OCI-LY3 (cell line): ENCODE measurements around the gene SPAG4.

Experiments used
- H2AFZ ChIP-seq: fragments of 200-600, 300-600 bp; shearing (Covaris generic); 2 replicates; pipeline ENCODE4 v1.6.0; 2014; ENCODE audit warnings: antibody characterized with exemption, low read depth, low read length
- H3K27ac ChIP-seq: fragments of 200-600, 300-600 bp; sonication (generic); 2 replicates; pipeline ENCODE4 v1.5.1; 2014; ENCODE audit warnings: mild to moderate bottlenecking, low read length, moderate library complexity, mixed read lengths
- H3K27me3 ChIP-seq: fragments of 200-600, 300-600 bp; sonication (generic); 2 replicates; pipeline ENCODE4 v1.6.1; 2014; ENCODE audit warnings: low read depth, low read length, mixed read lengths
- H3K36me3 ChIP-seq: fragments of 200-600, 300-600 bp; sonication (generic); replicated peaks from 2 replicates; pipeline ENCODE3; 2014; ENCODE audit warnings: low read depth, low read length, mixed read lengths
- H3K4me1 ChIP-seq: fragments of 300-600, 200-600 bp; sonication (generic); 2 replicates; pipeline ENCODE4 v1.6.1; 2014; ENCODE audit warnings: low read length, mixed read lengths
- H3K4me2 ChIP-seq: fragments of 200-600, 300-600 bp; sonication (generic); 2 replicates; pipeline ENCODE4 v1.6.1; 2014; ENCODE audit warnings: low read length, mixed read lengths
- H3K4me3 ChIP-seq: fragments of 300-600, 200-600 bp; sonication (generic); 2 replicates; pipeline ENCODE4 v1.5.1; 2014; ENCODE audit warnings: antibody characterized with exemption, mild to moderate bottlenecking, low read length, moderate library complexity
- H3K79me2 ChIP-seq: fragments of 300-600, 200-600 bp; shearing (Covaris generic); 2 replicates; pipeline ENCODE4 v1.6.1; 2014; ENCODE audit warnings: mild to moderate bottlenecking, low read length, mixed read lengths
- H3K9ac ChIP-seq: fragments of 300-600, 200-600 bp; shearing (Covaris generic); 2 replicates; pipeline ENCODE4 v1.6.0; 2014; ENCODE audit warnings: mild to moderate bottlenecking, low read length, moderate library complexity
- H3K9me3 ChIP-seq: fragments of 200-600, 300-600 bp; shearing (Covaris generic); 2 replicates; pipeline ENCODE4 v1.6.1; 2014; ENCODE audit warnings: low read length, mixed read lengths; ENCODE audit not compliant: insufficient read depth
- H4K20me1 ChIP-seq: fragments of 200-600, 300-600 bp; sonication (generic); 2 replicates; pipeline ENCODE4 v1.6.1; 2016; ENCODE audit warnings: low read length, mixed read lengths; ENCODE audit not compliant: insufficient read depth
- EZH2phosphoT487 ChIP-seq: fragments of 200-600 bp; shearing (Covaris generic); IDR thresholded peaks from 2 replicates; pipeline ENCODE4 v1.6.1; 2018; ENCODE audit warnings: antibody characterized with exemption, mixed run types, low read depth
- TF ChIP-seq, protein P1 (sequence below): fragments of 200-600, 300-600 bp; sonication (generic); IDR thresholded peaks from 2 replicates; pipeline ENCODE4 v1.5.1; 2014; ENCODE audit warnings: antibody characterized with exemption, low read length, low read depth

SPAG4 gene

DNA sequence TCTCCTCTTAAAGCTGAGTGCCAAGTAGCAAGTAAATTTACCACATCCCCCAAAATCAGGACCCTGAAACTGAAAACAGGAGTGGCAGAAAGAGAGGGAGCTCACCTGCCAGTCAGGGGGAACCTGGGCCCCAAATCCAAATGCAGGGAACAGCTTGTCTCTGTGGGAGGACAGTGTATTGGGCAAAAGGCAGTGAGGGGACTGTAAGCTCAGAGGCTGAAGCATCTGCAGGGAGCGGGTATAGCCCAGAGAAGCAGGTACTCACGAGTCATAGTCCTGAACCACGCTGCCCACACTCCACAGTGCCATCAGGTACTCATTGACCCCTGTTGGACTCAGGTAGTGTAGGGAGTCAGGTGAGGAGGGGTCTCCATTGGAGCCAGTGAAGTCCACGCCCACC lies 15.0 kb downstream of the SPAG4 start:
- no peaks in the 10 kb centered on the region for H3K27me3 ChIP-seq
- H3K36me3 ChIP-seq, result peaks cover 56% of the 10 kb centered on the region
- no peak overlapping the region for H2AFZ ChIP-seq
- H3K79me2 ChIP-seq, result peaks cover 22% of the 10 kb centered on the region
- TF ChIP-seq EZH2phosphoT487, result no peak
- TF ChIP-seq, protein P1, sequence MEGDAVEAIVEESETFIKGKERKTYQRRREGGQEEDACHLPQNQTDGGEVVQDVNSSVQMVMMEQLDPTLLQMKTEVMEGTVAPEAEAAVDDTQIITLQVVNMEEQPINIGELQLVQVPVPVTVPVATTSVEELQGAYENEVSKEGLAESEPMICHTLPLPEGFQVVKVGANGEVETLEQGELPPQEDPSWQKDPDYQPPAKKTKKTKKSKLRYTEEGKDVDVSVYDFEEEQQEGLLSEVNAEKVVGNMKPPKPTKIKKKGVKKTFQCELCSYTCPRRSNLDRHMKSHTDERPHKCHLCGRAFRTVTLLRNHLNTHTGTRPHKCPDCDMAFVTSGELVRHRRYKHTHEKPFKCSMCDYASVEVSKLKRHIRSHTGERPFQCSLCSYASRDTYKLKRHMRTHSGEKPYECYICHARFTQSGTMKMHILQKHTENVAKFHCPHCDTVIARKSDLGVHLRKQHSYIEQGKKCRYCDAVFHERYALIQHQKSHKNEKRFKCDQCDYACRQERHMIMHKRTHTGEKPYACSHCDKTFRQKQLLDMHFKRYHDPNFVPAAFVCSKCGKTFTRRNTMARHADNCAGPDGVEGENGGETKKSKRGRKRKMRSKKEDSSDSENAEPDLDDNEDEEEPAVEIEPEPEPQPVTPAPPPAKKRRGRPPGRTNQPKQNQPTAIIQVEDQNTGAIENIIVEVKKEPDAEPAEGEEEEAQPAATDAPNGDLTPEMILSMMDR, result no peak
- H3K9me3 ChIP-seq, result no peaks in the 10 kb centered on the region
- H4K20me1 ChIP-seq, result peaks cover 19% of the 10 kb centered on the region
- no peak overlapping the region for H3K27ac ChIP-seq
- H3K4me2 ChIP-seq, result no peak overlapping the region
- no peaks in the 10 kb centered on the region for H3K4me1 ChIP-seq
- no peak overlapping the region for H3K9ac ChIP-seq
- H3K4me3 ChIP-seq, result no peak overlapping the region

DNA sequence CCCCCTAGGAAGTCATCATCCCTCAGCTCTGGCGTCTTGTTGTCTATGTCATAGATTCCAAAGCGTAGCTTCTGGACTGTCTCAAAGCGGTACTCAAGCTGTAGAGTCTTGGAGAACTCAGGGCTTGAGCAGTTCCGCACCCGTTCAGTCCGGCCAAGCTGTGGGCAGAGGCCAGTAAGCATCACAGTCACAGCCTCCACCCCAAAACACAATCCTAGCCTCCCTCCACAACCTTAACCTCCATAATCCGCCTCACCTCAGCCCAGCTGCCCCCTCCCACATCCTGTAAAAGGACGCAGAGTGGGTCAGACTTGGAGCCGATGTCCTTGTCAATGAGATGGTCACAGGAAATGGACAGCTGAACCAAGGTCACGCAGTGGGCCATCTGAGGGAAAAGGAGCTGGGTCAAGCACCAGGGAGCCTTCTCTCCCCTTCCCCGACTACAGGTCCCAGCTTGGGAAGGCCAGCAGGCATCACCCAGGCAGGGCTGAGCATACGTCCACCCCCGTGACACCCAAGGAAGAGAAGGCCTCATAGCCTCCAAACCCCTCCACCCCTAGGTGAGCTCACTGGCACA lies 17.0 kb downstream of the SPAG4 start:
- TF ChIP-seq, protein P1, result no peak
- no peak for TF ChIP-seq EZH2phosphoT487
- no peaks in the 10 kb centered on the region for H3K4me1 ChIP-seq
- H3K9me3 ChIP-seq, result no peaks in the 10 kb centered on the region
- H3K79me2 ChIP-seq, result peaks cover 41% of the 10 kb centered on the region
- no peak overlapping the region for H3K9ac ChIP-seq
- no peak overlapping the region for H3K4me2 ChIP-seq
- H3K27me3 ChIP-seq, result no peaks in the 10 kb centered on the region
- H4K20me1 ChIP-seq, result peaks cover 30% of the 10 kb centered on the region
- H3K27ac ChIP-seq, result no peak overlapping the region
- H3K4me3 ChIP-seq, result no peak overlapping the region
- no peak overlapping the region for H2AFZ ChIP-seq
- peaks cover 39% of the 10 kb centered on the region for H3K36me3 ChIP-seq

GRCh38 chr20:35635652-35636051 lies 20.0 kb downstream of the SPAG4 start:
- peaks cover 70% of the 10 kb centered on the region for H3K79me2 ChIP-seq
- H3K9ac ChIP-seq, result no peak overlapping the region
- peaks cover 38% of the 10 kb centered on the region for H4K20me1 ChIP-seq

DNA sequence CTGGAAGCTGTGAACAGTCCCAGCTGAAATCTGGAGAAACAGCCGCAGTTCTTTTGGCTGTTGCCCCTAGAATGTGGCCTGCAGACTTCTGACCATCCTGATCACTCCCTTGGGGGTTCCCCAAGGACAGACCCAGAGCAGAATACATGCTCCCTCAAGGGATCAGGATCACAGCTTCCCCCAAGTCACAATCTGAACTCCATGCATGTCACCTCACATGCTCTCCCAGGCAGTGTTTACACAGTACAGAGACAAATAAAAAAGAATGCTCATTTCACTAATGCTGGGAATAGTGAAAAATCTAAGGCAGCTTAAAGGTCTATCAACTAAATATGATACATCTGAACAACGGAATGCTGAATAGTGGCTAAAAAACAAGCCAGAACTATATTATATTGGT lies 20.5 kb downstream of the SPAG4 start:
- Histone ChIP-seq H2AFZ (no peak overlapping the region), H4K20me1 (peaks cover 43% of the 10 kb centered on the region), H3K4me3 (no peak overlapping the region), H3K9me3 (no peaks in the 10 kb centered on the region), H3K4me1 (no peaks in the 10 kb centered on the region), H3K79me2 (peaks cover 74% of the 10 kb centered on the region), H3K4me2 (no peak overlapping the region), H3K27me3 (no peaks in the 10 kb centered on the region), H3K9ac (no peak overlapping the region), H3K36me3 (peaks cover 16% of the 10 kb centered on the region), H3K27ac (no peak overlapping the region)
- TF ChIP-seq, protein P1, result no peak
- TF ChIP-seq EZH2phosphoT487, result no peak

More at GRCh38 chr20:35635652-35636051, 20.0 kb downstream of the SPAG4 start:
- Histone ChIP-seq H3K4me1 (no peaks in the 10 kb centered on the region), H3K4me2 (no peak overlapping the region), H3K4me3 (no peak overlapping the region), H3K36me3 (peaks cover 20% of the 10 kb centered on the region), H2AFZ (no peak overlapping the region), H3K27me3 (no peaks in the 10 kb centered on the region), H3K9me3 (no peaks in the 10 kb centered on the region), H3K27ac (no peak overlapping the region)
- TF ChIP-seq EZH2phosphoT487, result no peak
- TF ChIP-seq, protein P1, result no peak
